H1 (cell line): ENCODE measurements around the gene CHST12. TPM values are rescaled to one million over a fixed set of nuclear protein-coding genes. Genes with fewer than 3 reads are reported as not detected.

ENCODE experiments used
- CTCF ChIA-PET: fragments of 300-600 bp; sonication (Branson Sonifier 250); formaldehyde crosslinking; loops from one replicate; lab custom pipeline; 2021; ENCODE audit not compliant: partially characterized antibody; lab: Charles Lee
- POLR2A ChIA-PET: fragments of 300-600 bp; sonication (Branson Sonifier 250); formaldehyde crosslinking; loops from one replicate; lab custom pipeline; 2021; ENCODE audit warnings: inconsistent platforms; ENCODE audit not compliant: partially characterized antibody; lab: Charles Lee
- DNase-seq, 2 experiments: peaks; one replicate each; pipeline versions ENCODE4 v3.0.0 to v3.0.0-alpha.2; 2010 to 2022; ENCODE audit warnings: low spot score in 2 of 2, low read depth in 1 of 2, mixed read lengths in 1 of 2
- FAIRE-seq: peaks from 2 replicates; lab custom pipeline; 2011; peaks lifted over from hg19 to GRCh38; lab: Jason Lieb, UNC
- H2AFZ ChIP-seq: 2 replicates; pipeline ENCODE4 v1.8.1; 2012; ENCODE audit warnings: low read length, inconsistent platforms
- H2AK5ac ChIP-seq: 2 replicates; pipeline ENCODE4 v1.6.1; 2013; ENCODE audit warnings: low read depth, low read length
- H2BK120ac ChIP-seq: replicated peaks from 2 replicates; pipeline ENCODE3; 2013; ENCODE audit warnings: low read depth, low read length, inconsistent platforms
- H2BK12ac ChIP-seq: 2 replicates; pipeline ENCODE4 v1.6.1; 2013; ENCODE audit warnings: low read depth, low read length
- H2BK15ac ChIP-seq: 2 replicates; pipeline ENCODE4 v1.6.1; 2013; ENCODE audit warnings: low read length
- H2BK20ac ChIP-seq: 2 replicates; pipeline ENCODE4 v1.6.1; 2013; ENCODE audit warnings: low read length
- H2BK5ac ChIP-seq: 2 replicates; pipeline ENCODE4 v1.6.1; 2013; ENCODE audit warnings: low read depth, low read length
- H3K14ac ChIP-seq: 2 replicates; pipeline ENCODE4 v1.6.1; 2013; ENCODE audit warnings: inconsistent platforms; ENCODE audit not compliant: insufficient read length
- H3K18ac ChIP-seq: 2 replicates; pipeline ENCODE4 v1.6.1; 2013; ENCODE audit warnings: low read length; ENCODE audit errors: extremely low read depth
- H3K23ac ChIP-seq: 2 replicates; pipeline ENCODE4 v1.6.1; 2013; ENCODE audit warnings: inconsistent platforms; ENCODE audit not compliant: insufficient read length
- H3K23me2 ChIP-seq: 2 replicates; pipeline ENCODE4 v1.6.1; 2013; ENCODE audit warnings: low read depth, low read length
- H3K27ac ChIP-seq: 2 replicates; pipeline ENCODE4 v1.6.1; 2011; ENCODE audit warnings: low read depth, low read length, inconsistent platforms
- H3K27me3 ChIP-seq, 4 experiments: replicated peaks in 1 of 4; 1 replicate in 1 of 4; 2 replicates in 3 of 4; pipeline versions ENCODE4 v1.6.1 to v1.8.1; 2011 to 2013; ENCODE audit warnings: low read length in 3 of 4, mild to moderate bottlenecking in 3 of 4, inconsistent platforms in 2 of 4, mixed read lengths in 2 of 4, moderate library complexity in 1 of 4; ENCODE audit not compliant: control insufficient read depth in 3 of 4, insufficient read depth in 3 of 4; ENCODE audit errors: extremely low read depth in 1 of 4
- H3K36me3 ChIP-seq, 4 experiments: 2 replicates each; pipeline versions ENCODE4 v1.6.1 to v1.8.1; 2011 to 2013; ENCODE audit warnings: mild to moderate bottlenecking in 4 of 4, low read length in 3 of 4, moderate library complexity in 2 of 4, control low read depth in 1 of 4, inconsistent platforms in 1 of 4; ENCODE audit not compliant: insufficient read depth in 4 of 4, control insufficient read depth in 2 of 4
- H3K4ac ChIP-seq: replicated peaks from 2 replicates; pipeline ENCODE3; 2013; ENCODE audit warnings: low read length, low read depth, mixed read lengths, inconsistent platforms; ENCODE audit not compliant: insufficient read length
- H3K4me1 ChIP-seq, 4 experiments: replicated peaks in 1 of 4; 1 replicate in 1 of 4; 2 replicates in 3 of 4; pipeline versions ENCODE4 v1.6.1 to v1.8.1; 2011 to 2013; ENCODE audit warnings: low read length in 3 of 4, inconsistent platforms in 2 of 4, mixed read lengths in 1 of 4; ENCODE audit not compliant: insufficient read depth in 4 of 4, control insufficient read depth in 3 of 4
- H3K4me2 ChIP-seq, 2 experiments: 2 replicates each; pipeline versions ENCODE4 v1.6.1 to v1.8.1; 2011 to 2013; ENCODE audit warnings: low read depth in 2 of 2, low read length in 2 of 2, control low read depth in 1 of 2, inconsistent platforms in 1 of 2, mild to moderate bottlenecking in 1 of 2; ENCODE audit not compliant: insufficient read depth in 1 of 2
- H3K4me3 ChIP-seq, 4 experiments: fragments of 200-600, 300-600 bp in 1 of 4; sonication (generic), shearing (Covaris generic), sonication (Bioruptor Twin) in 1 of 4; 2 replicates each; pipeline versions ENCODE4 v1.5.1 to v1.8.1; 2011 to 2016; ENCODE audit warnings: low read length in 4 of 4, low read depth in 3 of 4, control low read depth in 2 of 4, inconsistent platforms in 2 of 4, mild to moderate bottlenecking in 2 of 4, mixed read lengths in 1 of 4, moderate library complexity in 1 of 4; ENCODE audit not compliant: insufficient read depth in 2 of 4; ENCODE audit errors: extremely low read depth in 1 of 4
- H3K56ac ChIP-seq: replicated peaks from 2 replicates; pipeline ENCODE3; 2013; ENCODE audit warnings: low read depth, mild to moderate bottlenecking, mixed read lengths, low read length, inconsistent platforms; ENCODE audit not compliant: insufficient read length
- H3K79me1 ChIP-seq: 2 replicates; pipeline ENCODE4 v1.6.1; 2013; ENCODE audit warnings: low read depth, low read length, control low read depth
- H3K79me2 ChIP-seq, 2 experiments: 2 replicates each; pipeline versions ENCODE4 v1.6.1 to v1.8.1; 2012 to 2013; ENCODE audit warnings: low read length in 2 of 2, mild to moderate bottlenecking in 2 of 2, inconsistent platforms in 1 of 2; ENCODE audit not compliant: insufficient read depth in 2 of 2, control insufficient read depth in 1 of 2
- H3K9ac ChIP-seq, 4 experiments: replicated peaks in 1 of 4; 1 replicate in 1 of 4; 2 replicates in 3 of 4; pipeline versions ENCODE4 v1.6.1 to v1.8.1; 2011 to 2013; ENCODE audit warnings: low read depth in 3 of 4, low read length in 3 of 4, control low read depth in 2 of 4, mild to moderate bottlenecking in 2 of 4, moderate library complexity in 2 of 4, inconsistent platforms in 1 of 4; ENCODE audit errors: extremely low read depth in 1 of 4
- H3K9me3 ChIP-seq, 2 experiments: 2 replicates each; pipeline versions ENCODE4 v1.6.1 to v1.8.1; 2012 to 2013; ENCODE audit warnings: mild to moderate bottlenecking in 2 of 2, moderate library complexity in 2 of 2, control low read depth in 1 of 2, inconsistent platforms in 1 of 2, low read depth in 1 of 2, low read length in 1 of 2, mixed read lengths in 1 of 2; ENCODE audit not compliant: insufficient read depth in 2 of 2
- H4K20me1 ChIP-seq, 2 experiments: replicated peaks in 1 of 2; 2 replicates each; pipeline versions ENCODE3 to v1.8.1; 2011 to 2013; ENCODE audit warnings: inconsistent platforms in 2 of 2, low read length in 2 of 2, mild to moderate bottlenecking in 1 of 2; ENCODE audit not compliant: insufficient read depth in 2 of 2, control insufficient read depth in 1 of 2
- H4K5ac ChIP-seq: 2 replicates; pipeline ENCODE4 v1.6.1; 2013; ENCODE audit warnings: low read length, low read depth, mixed read lengths, inconsistent platforms; ENCODE audit not compliant: insufficient read length
- H4K8ac ChIP-seq: 2 replicates; pipeline ENCODE4 v1.8.0; 2013; ENCODE audit warnings: mild to moderate bottlenecking, moderate library complexity, low read length, inconsistent platforms; ENCODE audit not compliant: insufficient read depth; ENCODE audit errors: extremely low read depth
- H4K91ac ChIP-seq: replicated peaks from 2 replicates; pipeline ENCODE3; 2013; ENCODE audit warnings: low read length, mixed read lengths, inconsistent platforms; ENCODE audit not compliant: insufficient read length
- CTBP2 ChIP-seq: IDR thresholded peaks from 2 replicates; pipeline ENCODE4 v1.7.0; 2011; ENCODE audit warnings: borderline replicate concordance, mild to moderate bottlenecking, moderate library complexity, mixed read lengths, low read length; ENCODE audit not compliant: insufficient read depth, insufficient read length
- EGR1 ChIP-seq: IDR thresholded peaks from 2 replicates; pipeline ENCODE4 v1.6.1; 2011; ENCODE audit warnings: low read depth, low read length, borderline replicate concordance
- HDAC2 ChIP-seq, 2 experiments: fragments of 300-600 bp in 1 of 2; sonication (generic) in 1 of 2; IDR thresholded peaks; 2 replicates each; pipeline ENCODE4 v1.6.1; 2011 to 2012; ENCODE audit warnings: low read depth in 2 of 2, low read length in 2 of 2, mild to moderate bottlenecking in 2 of 2, moderate library complexity in 2 of 2, borderline replicate concordance in 1 of 2, inconsistent platforms in 1 of 2
- KDM1A ChIP-seq: fragments of 200-600, 300-600 bp; sonication (generic); IDR thresholded peaks from 2 replicates; pipeline ENCODE4 v1.7.1; 2016; ENCODE audit warnings: mild to moderate bottlenecking, low read length, borderline replicate concordance
- SP4 ChIP-seq: IDR thresholded peaks from 2 replicates; pipeline ENCODE4 v1.6.1; 2012; ENCODE audit warnings: low read length, inconsistent platforms
- WGBS, 2 experiments: shearing (Covaris generic) in 1 of 2; methylation state at CpG; one replicate each; pipeline versions ENCODE4 v1.1.6 to v1.1.7; 2013 to 2015; ENCODE audit warnings: low lambda C conversion rate in 2 of 2, mixed read lengths in 2 of 2, inconsistent platforms in 1 of 2, low coverage in 1 of 2, missing lambda C conversion rate in 1 of 2; ENCODE audit not compliant: insufficient replicate concordance in 2 of 2, insufficient coverage in 1 of 2, insufficient read length in 1 of 2; ENCODE audit errors: extremely low coverage in 1 of 2, missing lambda C conversion rate in 1 of 2; 5-methylcytosine and 5-hydroxymethylcytosine counted together
- polyA plus RNA-seq, 7 experiments: library from polyadenylated mRNA; depleted of rRNA in 3 of 7; stranded (reverse) in 5 of 7; unstranded in 2 of 7; fragments of >200 nt in 5 of 7; fragments of 200-250 nt in 2 of 7; gene quantifications; 1 replicate in 5 of 7; 2 replicates in 1 of 7; 4 replicates in 1 of 7; pipeline versions ENCODE4 v1.2.1 to v1.2.3, GENCODE V29; 2011 to 2013; ENCODE audit warnings: missing spikeins in 2 of 7, mixed read lengths in 2 of 7
- total RNA-seq: library from RNA; stranded (reverse); fragmentation: NEBNext Ultra II Directional; extraction: Animal tissue kit (Norgen Biotek cat#: 25700); gene quantifications from 2 replicates; pipeline ENCODE4 v1.2.1, GENCODE V29; 2021

CHST12 gene
- total and polyA plus RNA-seq, 2 of the 8 experiments (the other 6 are each of a cell fraction or from before 2014, with no cell fraction given), result 13.4 to 24.1 TPM

DNA sequence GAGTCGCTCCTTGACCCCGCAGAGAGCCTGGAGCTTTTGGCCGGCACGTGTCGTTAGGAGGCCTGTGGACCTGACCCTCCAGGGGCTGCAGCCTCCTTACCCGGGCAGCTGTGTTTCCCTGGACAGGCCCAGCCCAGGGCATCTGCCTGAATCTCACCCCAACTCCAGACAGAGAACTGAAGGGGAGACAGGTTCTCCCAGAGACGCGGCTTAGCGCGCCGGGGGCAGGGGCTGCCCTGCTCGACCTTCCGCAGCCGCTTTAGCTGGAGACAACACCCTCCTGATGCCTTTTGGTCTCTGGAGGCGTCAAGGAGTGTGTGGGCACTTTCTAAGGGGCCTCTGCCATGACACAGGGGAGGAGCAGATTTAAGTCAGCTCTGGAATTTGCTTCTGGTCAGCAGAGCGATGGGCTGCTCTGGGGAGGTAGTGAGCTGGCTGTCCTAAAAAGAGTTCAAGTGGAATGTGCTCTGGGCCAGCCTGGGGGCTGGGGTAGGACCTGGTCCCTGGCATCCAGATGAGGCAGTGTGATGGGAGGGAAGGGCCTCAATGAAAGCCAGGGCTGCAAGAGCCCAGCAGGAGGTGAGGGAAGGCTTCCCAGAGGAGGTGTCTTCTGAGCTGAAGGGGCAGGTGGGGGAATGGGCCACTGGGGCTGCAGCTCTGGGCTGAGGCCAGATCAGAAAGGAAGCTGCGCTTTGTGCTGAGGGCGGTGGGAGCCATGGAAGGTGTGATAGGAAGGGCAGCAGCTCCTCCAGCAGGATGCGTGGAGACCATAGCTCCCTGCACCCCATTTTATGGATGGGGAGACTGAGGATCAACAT is 67.0 kb downstream of the CHST12 start:
- peaks cover 5 to 25% (median 18%) of the 10 kb centered on the region in 4 experiments for H3K4me1 ChIP-seq
- no peaks in the 10 kb centered on the region for H3K9me3 ChIP-seq
- no peak overlapping the region for H3K9ac ChIP-seq
- no peak overlapping the region for H3K14ac ChIP-seq
- H3K36me3 ChIP-seq, result no peaks in the 10 kb centered on the region
- H3K18ac ChIP-seq, result peak overlapping the region; percentile 71
- peak overlapping the region; percentile 24; the same call in 1 of the 2 replicates for H2AK5ac ChIP-seq
- H3K56ac ChIP-seq, result no peak overlapping the region
- FAIRE-seq (no peak), DNase-seq (no peak)
- peak overlapping the region; percentile 90 for H2BK20ac ChIP-seq
- 91% methylated on average over 19 of the region's 19 CpGs; no CpG with 5 or more reads in 1 of the 2 experiments for WGBS, 2 experiments
- ChIA-PET CTCF (interaction anchor here (0.6 to 15.9 kb wide), 27 partner anchors 9 to 211 kb away, joined by 3 to 266 read pairs (median 7); no protein-coding TSS in a partner anchor), POLR2A (interaction anchor here (0.6 to 1.6 kb wide), 9 partner anchors 10 to 173 kb away, joined by 3 to 7 read pairs (median 3); partner anchors contain the start of gene BRAT1)
- H2BK5ac ChIP-seq, result peak overlapping the region; percentile 96; the same call in 1 of the 2 replicates
- no peaks in the 10 kb centered on the region; a peak in 2 of 7 replicates for H3K27me3 ChIP-seq
- peak overlapping the region; percentile 35 for H4K91ac ChIP-seq
- H2AFZ ChIP-seq, result no peak overlapping the region
- H3K79me2 ChIP-seq, result no peaks in the 10 kb centered on the region
- peak overlapping the region; percentile 95; the same call in 1 of the 2 replicates for H2BK12ac ChIP-seq
- no peaks in the 10 kb centered on the region; the same call in 1 of the 2 replicates for H3K23me2 ChIP-seq
- no peaks in the 10 kb centered on the region for H3K79me1 ChIP-seq
- peak overlapping the region; percentile 97 for H3K4ac ChIP-seq
- H3K4me2 ChIP-seq, result no peak overlapping the region
- TF ChIP-seq KDM1A (peak; percentile 97), CTBP2 (no peak), EGR1 (no peak), HDAC2 (IDR thresholded peaks at IDR 0.05; ENCODE audit: borderline replicate concordance in 1 of 2, low read depth in 2 of 2, low read length in 2 of 2) (peak in 1 of 2 experiments; percentile 82; a peak in 2 of 4 replicates), SP4 (no peak)
- peak overlapping the region; percentile 46; the same call in 1 of the 2 replicates for H2BK15ac ChIP-seq
- H4K5ac ChIP-seq, result no peak overlapping the region
- H4K20me1 ChIP-seq, result no peaks in the 10 kb centered on the region
- H4K8ac ChIP-seq, result no peak overlapping the region; the same call in 1 of the 2 replicates
- peak overlapping the region; percentile 75 for H2BK120ac ChIP-seq
- H3K27ac ChIP-seq, result no peak overlapping the region
- no peak overlapping the region for H3K4me3 ChIP-seq
- no peak overlapping the region for H3K23ac ChIP-seq
